Measurements from ENCODE around the gene QRFP.

Gene QRFP

DNA sequence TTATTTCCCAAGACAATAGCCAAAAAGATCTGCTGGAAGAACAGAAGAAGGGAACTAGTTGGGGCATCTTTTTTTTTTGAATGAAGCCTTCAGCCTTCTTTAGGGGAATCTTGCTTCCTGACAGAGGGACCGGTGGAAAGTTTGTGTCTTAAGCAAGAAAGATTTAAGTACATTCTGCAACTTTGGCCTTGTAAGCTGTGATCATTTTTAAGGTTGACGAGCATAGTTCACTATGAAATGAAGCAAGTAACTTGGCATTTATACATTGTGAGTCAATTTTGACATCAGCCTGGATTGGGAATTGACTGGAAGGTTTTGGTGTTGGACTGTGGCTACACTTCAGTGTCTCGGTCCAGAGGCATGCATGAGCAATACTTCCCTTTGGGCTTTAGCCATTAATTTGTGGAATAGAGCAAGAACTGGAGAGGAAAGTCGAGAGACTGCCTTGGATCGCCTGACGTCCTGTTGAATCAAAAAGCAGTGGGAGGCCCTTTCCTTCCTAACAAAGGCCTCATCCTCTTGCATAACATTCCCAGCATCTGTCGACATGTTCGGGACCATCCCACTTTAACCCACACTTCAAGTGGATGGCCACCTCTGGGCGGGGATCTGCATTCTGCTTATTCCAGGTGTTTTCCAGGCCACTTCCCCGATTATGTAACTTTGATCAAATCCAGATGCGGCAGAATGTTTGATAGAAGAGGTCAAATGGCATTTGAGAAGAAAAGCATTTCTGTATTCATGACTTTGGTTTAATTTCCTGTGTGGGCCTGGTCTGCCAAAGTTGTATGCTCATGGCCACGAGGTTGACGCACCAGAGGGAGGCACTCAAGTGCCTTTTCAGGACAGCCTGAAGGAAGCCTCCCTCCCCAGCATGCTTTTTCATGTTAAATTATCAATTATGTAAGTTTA lies 49.0 kb downstream of the QRFP start:
- DNase-seq: peak; percentile 69 to 84

DNA sequence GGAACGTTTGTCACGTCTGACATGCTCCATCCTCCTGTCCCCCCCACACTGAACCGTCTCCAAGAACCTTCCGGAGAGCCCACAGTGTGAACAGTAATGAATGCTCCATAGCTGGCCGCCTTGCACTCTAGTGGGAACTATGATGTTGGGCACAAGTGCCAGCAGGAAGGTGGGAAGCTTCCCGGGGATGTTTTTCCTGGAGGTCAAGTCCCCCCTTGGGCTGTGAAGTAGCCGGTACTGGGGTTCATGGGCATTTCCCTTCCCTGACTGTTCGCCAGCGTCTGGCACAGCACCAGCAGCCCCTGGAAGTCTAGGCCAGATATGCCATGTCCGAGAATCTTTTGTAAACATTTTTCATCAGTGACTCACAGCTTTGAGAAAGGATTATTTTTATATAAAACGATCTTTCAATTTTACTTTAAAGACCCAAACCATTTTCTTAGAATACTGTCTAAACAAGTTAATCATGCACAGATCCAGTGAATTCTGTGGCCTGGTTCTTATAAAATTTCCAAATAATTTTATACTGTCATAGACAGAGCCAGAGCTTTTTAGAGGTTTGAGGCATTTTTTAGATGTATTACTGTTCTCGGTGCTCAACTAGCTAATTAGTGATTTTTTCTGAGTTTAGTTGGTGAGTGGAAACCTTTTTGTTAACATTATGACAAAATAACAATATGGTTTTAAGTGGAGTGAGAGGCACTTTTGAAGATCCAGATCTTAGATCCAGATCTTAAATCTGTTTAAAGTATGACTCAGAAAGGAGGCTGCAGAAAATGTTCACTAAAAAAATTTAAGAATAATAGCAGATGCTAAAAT lies 49.9 kb downstream of the QRFP start:
- DNase-seq: no peak

DNA sequence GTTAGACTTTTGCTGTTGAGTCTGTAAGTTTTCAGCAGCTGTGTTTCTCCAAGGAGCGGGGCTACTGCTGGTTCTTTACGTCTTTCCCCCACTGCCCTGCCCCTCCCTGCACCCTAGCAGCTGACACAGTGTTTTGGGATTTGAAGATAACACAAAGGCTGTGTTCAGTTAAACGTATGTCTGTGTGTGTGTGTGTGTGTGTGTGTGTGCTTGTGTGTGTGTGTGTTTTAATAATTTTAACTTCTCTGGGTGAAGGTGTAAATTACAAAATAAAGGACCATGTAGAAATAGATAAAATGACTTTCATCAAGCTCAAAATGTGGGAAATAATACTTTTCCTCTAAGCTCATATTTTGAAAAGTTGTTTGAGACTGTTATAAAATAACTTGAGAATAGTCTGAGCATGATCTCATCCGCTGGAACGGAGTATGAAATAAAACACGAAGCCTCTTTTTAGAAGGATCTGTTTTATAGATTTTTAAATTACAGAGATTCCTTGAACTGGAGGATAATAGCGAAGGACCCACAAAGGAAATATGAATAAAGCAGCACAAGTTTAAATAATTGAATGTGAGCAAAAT lies 50.6 kb downstream of the QRFP start:
- DNase-seq: no peak

DNA sequence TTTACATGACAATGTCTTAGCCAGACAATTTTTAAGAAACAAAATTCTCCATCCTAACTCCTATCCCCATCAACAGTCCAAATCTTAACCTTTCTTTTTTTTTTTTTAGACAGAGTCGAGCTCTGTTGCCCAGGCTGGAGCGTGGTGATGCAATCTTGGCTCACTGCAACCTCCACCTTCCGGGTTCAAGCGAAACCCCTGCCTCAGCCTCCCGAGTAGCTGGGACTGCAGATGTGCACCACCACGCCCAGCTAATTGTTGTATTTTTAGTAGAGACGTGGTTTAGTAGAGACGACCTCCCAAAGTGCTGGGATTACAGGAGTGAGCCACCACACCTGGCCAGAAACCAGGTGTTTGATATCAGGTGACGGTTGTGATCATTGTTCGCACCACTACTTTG lies 51.4 kb downstream of the QRFP start:
- DNase-seq: no peak

DNA sequence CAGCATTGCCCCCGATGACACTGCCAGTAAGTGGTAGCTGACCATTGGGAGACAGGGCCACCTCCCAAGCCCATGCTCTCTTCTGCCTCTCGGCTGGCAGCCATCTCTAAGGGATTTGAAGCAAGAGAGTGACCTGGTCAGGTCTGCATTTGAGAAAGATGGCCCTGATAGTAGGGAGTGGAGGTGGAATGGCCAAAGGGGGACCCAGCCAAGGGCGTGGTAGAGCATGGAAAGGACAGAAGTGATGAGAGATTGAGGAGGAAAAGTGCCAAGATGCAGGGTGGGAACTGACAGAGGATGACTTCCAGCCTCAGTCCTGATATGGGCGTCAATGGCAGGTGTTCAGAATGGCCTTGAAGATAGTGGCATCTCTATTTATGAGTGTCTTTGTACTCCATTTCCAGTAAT lies 52.6 kb downstream of the QRFP start:
- no peak for DNase-seq

- DNase-seq: no peak
Measured at GRCh38 chr9:130843049-130843908, 53.3 kb downstream of the QRFP start.

All from inflammatory macrophage treated with lipopolysaccharide for 1 hour (primary cell).